Sigmoid colon (tissue), 7 donors: ENCODE results near the gene MAP3K14. TPM values are rescaled to one million over a fixed set of nuclear protein-coding genes. Genes with fewer than 3 reads are reported as not detected.

Experiments used
- DNase-seq: peaks from one replicate; pipeline ENCODE4 v3.0.0-alpha.2; 2019
- H3K27ac ChIP-seq, 4 donors: fragments of 200-600 bp; sonication (generic); one replicate each; pipeline ENCODE4 v1.5.1; 2016 to 2019; ENCODE audit warnings: mild to moderate bottlenecking in 1 of 4
- H3K27me3 ChIP-seq, 3 donors: fragments of 200-600 bp; sonication (generic); one replicate each; pipeline ENCODE4 v1.5.1; 2019; ENCODE audit warnings: mild to moderate bottlenecking in 1 of 3
- H3K36me3 ChIP-seq, 4 donors: fragments of 200-600 bp; sonication (generic); one replicate each; pipeline ENCODE4 v1.5.1; 2016 to 2019
- H3K4me1 ChIP-seq, 4 donors: fragments of 200-600 bp; sonication (generic); one replicate each; pipeline ENCODE4 v1.5.1; 2017 to 2019
- H3K4me3 ChIP-seq, 4 donors: fragments of 200-600 bp; sonication (generic); one replicate each; pipeline ENCODE4 v1.5.1; 2017 to 2019; ENCODE audit warnings: mild to moderate bottlenecking in 2 of 4, moderate library complexity in 1 of 4
- H3K9me3 ChIP-seq, 4 donors: fragments of 200-600 bp in 3 of 4; sonication (generic) in 3 of 4; one replicate each; pipeline versions ENCODE4 v1.5.1 to v1.6.1; 2013 to 2019
- EP300 ChIP-seq, 4 donors: sonication (generic); formaldehyde crosslinking; IDR thresholded peaks; one replicate each; pipeline ENCODE4 v1.6.1; 2017; ENCODE audit warnings: antibody characterized with exemption in 4 of 4
- POLR2A ChIP-seq, 2 donors: fragments of 450-650 bp; IDR thresholded peaks; one replicate each; pipeline ENCODE4 v1.6.1; 2016; ENCODE audit warnings: antibody characterized with exemption in 2 of 2, mild to moderate bottlenecking in 2 of 2, moderate library complexity in 2 of 2
- POLR2AphosphoS5 ChIP-seq, 4 donors: sonication (generic); formaldehyde crosslinking; IDR thresholded peaks; one replicate each; pipeline ENCODE4 v1.6.1; 2017; ENCODE audit warnings: antibody characterized with exemption in 4 of 4
- WGBS, 2 donors: extraction: QIAGEN DNeasy Blood & Tissue Kit; methylation state at CpG; one replicate each; pipeline ENCODE4 v1.1.7; 2013; 5-methylcytosine and 5-hydroxymethylcytosine counted together
- intact Hi-C: fragments of 100-400 bp; cut with DNase I; formaldehyde crosslinking; loops from one replicate; pipeline ENCODE4 v1.15.1; 2023
- polyA plus RNA-seq, 3 donors: library from polyadenylated mRNA; stranded (reverse); fragments of 200-250 nt; gene quantifications; one replicate each; pipeline ENCODE4 v1.2.3, GENCODE V29; 2013
- total RNA-seq, 4 donors: library from RNA; depleted of rRNA; stranded (reverse); fragments of >200 nt; gene quantifications; one replicate each; pipeline ENCODE4 v1.1.0, GENCODE V29; 2016
- TF ChIP-seq, protein P1 (sequence below), 4 experiments: fragments of 450-650 bp in 3 of 4; fragments of 200-600 bp in 1 of 4; IDR thresholded peaks; one replicate each; pipeline ENCODE4 v1.5.1; 2016 to 2019; ENCODE audit warnings: antibody characterized with exemption in 4 of 4, mild to moderate bottlenecking in 3 of 4, moderate library complexity in 2 of 4
- donor health status: healthy with polysubstance abuse.
- donor health status: Bipolar disorder and iron deficiency.
- donor health status: healthy.

The MAP3K14 gene
- total and polyA plus RNA-seq, 7 donors = 7.2 to 28.5 (median 11.1) TPM

DNA sequence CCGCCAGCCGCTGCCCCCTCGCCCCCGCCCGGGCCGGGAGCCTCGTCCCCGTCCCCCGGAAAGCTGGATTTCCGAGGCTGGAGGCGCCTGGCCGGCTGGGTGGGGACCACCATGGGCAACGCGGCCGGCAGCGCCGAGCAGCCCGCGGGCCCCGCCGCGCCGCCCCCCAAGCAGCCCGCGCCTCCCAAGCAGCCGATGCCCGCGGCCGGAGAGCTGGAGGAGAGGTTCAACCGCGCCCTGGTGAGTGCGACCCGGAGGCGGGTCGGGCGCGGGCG lies 94.9 kb downstream of the MAP3K14 start:
- TF ChIP-seq POLR2AphosphoS5 (IDR thresholded peaks at IDR 0.05) (no peak), EP300 (IDR thresholded peaks at IDR 0.05) (no peak), POLR2A (IDR thresholded peaks at IDR 0.05) (no peak)
- TF ChIP-seq, protein P1, sequence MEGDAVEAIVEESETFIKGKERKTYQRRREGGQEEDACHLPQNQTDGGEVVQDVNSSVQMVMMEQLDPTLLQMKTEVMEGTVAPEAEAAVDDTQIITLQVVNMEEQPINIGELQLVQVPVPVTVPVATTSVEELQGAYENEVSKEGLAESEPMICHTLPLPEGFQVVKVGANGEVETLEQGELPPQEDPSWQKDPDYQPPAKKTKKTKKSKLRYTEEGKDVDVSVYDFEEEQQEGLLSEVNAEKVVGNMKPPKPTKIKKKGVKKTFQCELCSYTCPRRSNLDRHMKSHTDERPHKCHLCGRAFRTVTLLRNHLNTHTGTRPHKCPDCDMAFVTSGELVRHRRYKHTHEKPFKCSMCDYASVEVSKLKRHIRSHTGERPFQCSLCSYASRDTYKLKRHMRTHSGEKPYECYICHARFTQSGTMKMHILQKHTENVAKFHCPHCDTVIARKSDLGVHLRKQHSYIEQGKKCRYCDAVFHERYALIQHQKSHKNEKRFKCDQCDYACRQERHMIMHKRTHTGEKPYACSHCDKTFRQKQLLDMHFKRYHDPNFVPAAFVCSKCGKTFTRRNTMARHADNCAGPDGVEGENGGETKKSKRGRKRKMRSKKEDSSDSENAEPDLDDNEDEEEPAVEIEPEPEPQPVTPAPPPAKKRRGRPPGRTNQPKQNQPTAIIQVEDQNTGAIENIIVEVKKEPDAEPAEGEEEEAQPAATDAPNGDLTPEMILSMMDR (IDR thresholded peaks at IDR 0.05) = no peak
- intact Hi-C loops = loop anchor here (5.0 kb wide), 1 partner anchor 95 kb away; the partner anchor contains the start of gene MAP3K14
- WGBS, 2 donors = 0 to 1% methylated on average over 38 of the region's 38 CpGs
- no peaks in the 10 kb centered on the region for H3K36me3 ChIP-seq
- H3K4me1 ChIP-seq = peaks cover 0 to 20% (median 14%) of the 10 kb centered on the region in 4 donors
- peak overlapping the region; percentile 55 to 75 (median 63) for H3K27ac ChIP-seq
- peak overlapping the region; percentile 21 to 57 (median 56) for H3K4me3 ChIP-seq
- H3K9me3 ChIP-seq = no peaks in the 10 kb centered on the region
- DNase-seq = no peak
- peaks cover 7 to 31% (median 18%) of the 10 kb centered on the region in 3 donors for H3K27me3 ChIP-seq

DNA sequence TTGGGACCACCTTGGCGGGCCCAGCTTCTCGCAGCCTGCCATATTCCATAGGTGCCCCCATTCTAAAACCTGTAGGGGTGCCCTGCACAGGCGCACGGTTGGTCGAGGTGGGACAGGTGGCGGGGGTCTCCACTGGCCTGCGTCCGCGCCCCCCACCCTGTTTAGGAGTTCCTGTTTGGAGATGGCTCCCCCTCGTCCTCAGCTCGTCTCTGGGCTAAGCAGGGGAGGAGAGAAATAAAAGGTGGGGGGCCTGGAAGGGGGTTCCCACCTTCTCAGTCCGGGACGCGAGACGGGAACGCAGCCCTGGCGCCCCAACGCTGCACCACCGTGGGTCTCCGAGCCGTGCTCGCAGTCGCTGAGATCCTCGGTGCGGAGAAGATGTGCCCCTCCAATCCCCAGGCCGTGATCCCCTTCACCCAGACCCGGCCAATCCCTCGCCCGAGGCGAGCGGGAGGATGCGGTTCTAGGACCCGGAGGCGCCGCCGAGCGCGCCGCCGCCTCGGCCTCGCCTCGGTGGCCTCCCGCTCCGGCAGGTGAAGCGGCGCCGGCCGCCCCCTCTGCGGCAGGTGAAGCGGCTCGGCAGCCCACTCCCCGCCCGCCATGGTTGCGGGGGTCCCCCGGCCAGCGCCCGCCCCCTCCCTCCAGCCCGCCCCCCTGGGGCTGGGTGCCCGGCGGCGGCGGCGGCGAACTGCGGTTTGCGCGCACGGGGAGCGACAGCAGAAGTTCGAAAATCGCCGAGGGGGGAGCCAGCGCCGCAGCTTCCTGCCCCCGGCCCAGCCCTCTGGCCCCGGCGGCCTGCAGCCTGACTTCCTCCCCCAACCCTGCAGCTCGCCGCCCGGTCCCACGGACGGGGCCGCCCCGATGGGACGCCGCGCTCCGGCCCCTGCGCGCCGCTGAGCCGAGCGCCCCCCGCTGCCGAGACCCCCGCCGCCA lies 95.5 kb downstream of the MAP3K14 start, which contains the start of gene FMNL1:
Gene FMNL1, plus strand, starts transcription at position 805 of the 933 bp plus-strand sequence. CDS start 240 bp downstream, outside the sequence.
- Histone ChIP-seq H3K9me3 (no peaks in the 10 kb centered on the region), H3K4me3 (peak within 1 kb of the TSS; percentile 21 to 57 (median 56)), H3K27ac (peak within 1 kb of the TSS; percentile 55 to 75 (median 63)), H3K4me1 (peaks cover 0 to 20% (median 14%) of the 10 kb centered on the region in 4 donors), H3K36me3 (no peaks in the 10 kb centered on the region), H3K27me3 (peaks cover 7 to 31% (median 18%) of the 10 kb centered on the region in 3 donors)
- intact Hi-C loops = loop anchor here (5.0 kb wide), 1 partner anchor 96 kb away; the partner anchor contains the start of gene MAP3K14
- no peak for DNase-seq
- no peak for TF ChIP-seq POLR2A (IDR thresholded peaks at IDR 0.05)
- no peak for TF ChIP-seq POLR2AphosphoS5 (IDR thresholded peaks at IDR 0.05)
- TF ChIP-seq, protein P1 (IDR thresholded peaks at IDR 0.05) = no peak
- TF ChIP-seq EP300 (IDR thresholded peaks at IDR 0.05) = no peak
- 2 to 4% methylated on average over 98 of the region's 98 CpGs for WGBS, 2 donors

DNA sequence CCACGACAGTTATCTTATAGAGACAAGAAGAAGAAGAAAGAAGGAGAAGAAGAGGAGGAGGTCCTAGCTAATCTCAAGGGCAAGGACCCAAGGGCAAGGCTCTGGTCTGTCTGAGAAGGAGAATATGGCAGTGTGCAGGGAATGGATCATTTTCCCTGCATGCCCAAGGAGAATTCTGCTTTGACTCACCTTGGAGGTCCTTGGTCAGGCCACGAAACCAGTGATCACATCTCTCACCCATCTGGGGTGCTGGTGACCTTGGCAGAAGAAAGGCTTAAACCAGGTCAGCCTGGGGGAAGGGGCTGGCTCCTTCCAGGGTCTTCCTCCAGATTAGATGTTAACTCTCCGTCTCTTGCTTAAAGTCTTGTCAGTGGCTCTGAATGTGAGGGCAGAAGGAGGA lies 96.7 kb downstream of the MAP3K14 start:
- intact Hi-C loops = loop anchor here (5.0 kb wide), 1 partner anchor 97 kb away; the partner anchor contains the start of gene MAP3K14
- DNase-seq = no peak
- H3K27me3 ChIP-seq = peaks cover 7 to 31% (median 18%) of the 10 kb centered on the region in 3 donors
- no peaks in the 10 kb centered on the region for H3K36me3 ChIP-seq
- 78 to 81% methylated on average over 3 of the region's 3 CpGs for WGBS, 2 donors
- H3K4me3 ChIP-seq = no peak overlapping the region
- peaks cover 0 to 20% (median 14%) of the 10 kb centered on the region in 4 donors for H3K4me1 ChIP-seq
- H3K27ac ChIP-seq = no peak overlapping the region
- TF ChIP-seq EP300 (IDR thresholded peaks at IDR 0.05) = no peak
- TF ChIP-seq, protein P1 (IDR thresholded peaks at IDR 0.05) = no peak
- TF ChIP-seq POLR2AphosphoS5 (IDR thresholded peaks at IDR 0.05) = no peak
- no peak for TF ChIP-seq POLR2A (IDR thresholded peaks at IDR 0.05)
- no peaks in the 10 kb centered on the region for H3K9me3 ChIP-seq

DNA sequence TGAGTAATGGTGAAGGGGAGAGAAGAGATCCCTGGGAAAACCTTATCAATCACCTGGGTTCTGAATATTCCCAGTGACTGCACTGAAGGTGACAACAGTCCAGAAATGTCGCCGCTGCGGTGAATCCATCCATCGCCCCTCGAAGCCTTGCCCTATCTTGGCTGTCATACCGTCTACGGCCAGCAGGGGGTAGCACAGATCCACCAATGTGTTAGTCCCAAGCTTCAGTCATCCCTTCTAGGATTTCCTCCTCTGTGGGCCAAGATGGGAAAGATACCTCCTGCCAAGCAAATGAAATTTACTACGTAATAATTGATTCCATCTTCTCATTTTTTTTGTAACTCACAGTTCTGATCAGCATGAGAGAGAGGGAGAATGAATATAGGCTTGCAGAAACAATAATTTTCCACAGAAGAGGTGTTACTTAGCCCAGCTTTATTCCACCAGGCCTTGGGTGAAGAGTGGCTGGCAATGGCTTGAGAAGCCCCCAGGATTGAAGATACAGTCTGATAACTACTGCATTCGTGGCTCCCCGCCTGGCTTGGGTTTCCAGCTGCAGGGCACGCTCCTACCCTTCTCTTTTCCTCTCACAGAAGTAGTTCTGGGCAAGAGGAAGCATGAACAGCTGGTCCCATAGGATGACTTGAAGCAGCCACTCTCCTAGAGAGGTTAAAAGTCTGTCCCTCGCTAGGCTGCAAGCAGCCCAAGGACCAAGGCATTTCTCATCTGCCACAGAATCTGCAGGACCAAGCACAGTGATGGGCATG lies 97.7 kb downstream of the MAP3K14 start:
- peaks cover 0 to 20% (median 14%) of the 10 kb centered on the region in 4 donors for H3K4me1 ChIP-seq
- WGBS, 2 donors = 10 to 20% methylated on average over 12 of the region's 12 CpGs
- H3K4me3 ChIP-seq = no peak overlapping the region
- DNase-seq = peak; percentile 90
- no peaks in the 10 kb centered on the region for H3K9me3 ChIP-seq
- peaks cover 7 to 31% (median 18%) of the 10 kb centered on the region in 3 donors for H3K27me3 ChIP-seq
- intact Hi-C loops = loop anchor here (1.0 to 5.0 kb wide), 2 partner anchors 58 to 166 kb away; no protein-coding TSS in a partner anchor
- no peak overlapping the region for H3K27ac ChIP-seq
- no peaks in the 10 kb centered on the region for H3K36me3 ChIP-seq
- TF ChIP-seq, protein P1 (IDR thresholded peaks at IDR 0.05) = peak; percentile 90 to 99 (median 96)
- no peak for TF ChIP-seq POLR2A (IDR thresholded peaks at IDR 0.05)

Other genes with a start within 250 kb of the MAP3K14 start
- 10 to 100 TPM; 27.4 to 45.7 (median 33.9) TPM for gene PLCD3, start 184.5 kb downstream of the MAP3K14 start, total RNA-seq
- gene PLCD3, start 184.5 kb downstream of the MAP3K14 start, polyA plus RNA-seq = 100 to 1,000 TPM; 114 to 274 (median 137) TPM
- 10 to 100 TPM; 20.0 to 24.9 (median 21.9) TPM for gene ACBD4, start 181.3 kb downstream of the MAP3K14 start, total RNA-seq
- gene ACBD4, start 181.3 kb downstream of the MAP3K14 start, polyA plus RNA-seq = 10 to 100 TPM; 13.2 to 36.5 (median 20.1) TPM
- gene HEXIM1, start 168.5 kb downstream of the MAP3K14 start, total RNA-seq = 10 to 100 TPM; 41.0 to 60.9 (median 49.4) TPM
- gene HEXIM1, start 168.5 kb downstream of the MAP3K14 start, polyA plus RNA-seq = 10 to 100 TPM; 21.6 to 38.8 (median 24.7) TPM
- gene HEXIM2, start 155.1 kb downstream of the MAP3K14 start, total RNA-seq = 10 to 100 TPM in 2 of 4 donors, 1 to 10 TPM in 2; 7.5 to 14.7 (median 11.2) TPM
- gene HEXIM2, start 155.1 kb downstream of the MAP3K14 start, polyA plus RNA-seq = 1 to 10 TPM; 1.8 to 7.8 (median 6.6) TPM
- gene FMNL1, start 95.1 kb downstream of the MAP3K14 start, total RNA-seq = 10 to 100 TPM in 3 of 4 donors, 1 to 10 TPM in 1; 8.9 to 12.7 (median 11.0) TPM
- gene FMNL1, start 95.1 kb downstream of the MAP3K14 start, polyA plus RNA-seq = 10 to 100 TPM in 2 of 3 donors, 1 to 10 TPM in 1; 9.2 to 35.5 (median 10.8) TPM
- not detected for gene SPATA32, start 54.9 kb downstream of the MAP3K14 start, total RNA-seq
- under 1 TPM in 1 of 3 donors, not detected in 2; 0.07 TPM for gene SPATA32, start 54.9 kb downstream of the MAP3K14 start, polyA plus RNA-seq
- 10 to 100 TPM in 1 of 4 donors, 1 to 10 TPM in 3; 9.1 to 16.6 (median 9.5) TPM for gene ARHGAP27, start 115.8 kb upstream of the MAP3K14 start, total RNA-seq
- 100 to 1,000 TPM in 1 of 3 donors, 10 to 100 TPM in 2; 40.8 to 144 (median 59.4) TPM for gene ARHGAP27, start 115.8 kb upstream of the MAP3K14 start, polyA plus RNA-seq
- gene PLEKHM1, start 173.7 kb upstream of the MAP3K14 start, total RNA-seq = 10 to 100 TPM; 19.3 to 43.4 (median 29.9) TPM
- gene PLEKHM1, start 173.7 kb upstream of the MAP3K14 start, polyA plus RNA-seq = 10 to 100 TPM; 17.4 to 28.7 (median 19.0) TPM